HG02642 (cell line): ENCODE data around the gene KRTAP22-2.

Source experiments
- ATAC-seq: cut with Tn5 transposase; IDR thresholded peaks from one replicate; pipeline ENCODE4 v1.9.1; 2021; ENCODE audit warnings: mild to moderate bottlenecking; ENCODE audit not compliant: unreplicated experiment, poor library complexity

The KRTAP22-2 gene

DNA sequence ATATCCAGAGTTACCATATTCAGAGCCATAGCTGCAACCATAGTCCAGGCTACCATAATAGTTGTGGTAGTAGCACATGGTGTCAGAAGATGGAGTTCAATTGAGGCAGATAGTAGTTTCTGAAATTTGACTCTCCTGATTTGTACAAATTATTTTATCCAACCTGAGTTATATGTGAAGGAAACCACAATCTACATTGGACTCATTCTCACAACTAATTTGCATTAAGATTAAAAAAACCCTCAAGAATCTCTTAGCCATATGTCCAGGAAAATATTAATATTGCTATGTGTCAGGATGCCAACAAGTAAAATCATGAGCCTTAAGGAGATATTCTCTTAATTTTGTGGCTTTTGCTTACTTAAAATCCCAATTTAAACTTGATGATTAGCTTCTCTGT is at the start of gene KRTAP22-2:
TSS of gene KRTAP22-2 (minus strand) at position 101 of the 400 bp plus-strand sequence.
- ATAC-seq = no peak

DNA sequence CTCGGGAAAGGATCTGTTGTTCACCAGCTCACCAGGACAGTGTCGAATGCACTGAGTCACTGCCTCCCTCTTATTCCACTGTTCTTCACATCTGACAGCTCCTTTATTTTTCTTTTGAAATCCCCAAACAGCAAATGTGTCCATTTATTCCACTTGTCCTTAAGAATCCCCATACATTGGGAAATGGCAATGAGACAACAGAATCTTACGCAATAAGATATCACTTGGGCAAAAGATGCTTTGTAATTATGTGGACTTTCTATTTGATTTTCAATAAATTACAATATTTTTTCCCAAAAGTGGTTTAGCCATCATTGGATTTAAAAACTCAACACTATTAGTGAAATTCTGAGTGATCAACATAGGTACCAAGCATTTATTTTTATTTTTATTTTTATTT is 48.5 kb upstream of the KRTAP22-2 start:
- ATAC-seq = no peak

- ATAC-seq = no peak
Measured at GRCh38 chr21:30634906-30635305, 44.7 kb upstream of the KRTAP22-2 start, which contains the start of gene KRTAP20-2. Gene KRTAP20-2 (plus strand): TSS chr21:30635206. CDS start chr21:30635264, 58 bp downstream.

DNA sequence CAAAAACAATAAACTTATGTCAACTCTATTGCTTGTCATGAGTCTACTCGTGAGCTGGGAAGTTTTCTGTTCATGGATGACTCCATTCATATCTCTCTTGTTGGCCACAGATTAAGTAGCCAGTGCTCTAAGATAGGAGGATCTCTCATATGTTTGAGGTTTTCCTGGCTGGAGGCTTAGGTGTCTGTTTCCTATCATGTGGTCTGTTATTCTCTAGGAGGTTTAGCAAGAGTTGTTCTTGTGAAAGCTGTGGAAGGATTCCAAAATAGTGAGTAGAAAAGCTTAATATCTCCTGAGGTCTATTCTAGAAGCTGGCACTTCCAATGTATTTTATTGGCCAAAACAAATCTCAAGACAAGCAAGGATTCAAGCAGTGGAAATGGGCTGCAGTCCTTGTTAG is 39.0 kb upstream of the KRTAP22-2 start:
- ATAC-seq = no peak

DNA sequence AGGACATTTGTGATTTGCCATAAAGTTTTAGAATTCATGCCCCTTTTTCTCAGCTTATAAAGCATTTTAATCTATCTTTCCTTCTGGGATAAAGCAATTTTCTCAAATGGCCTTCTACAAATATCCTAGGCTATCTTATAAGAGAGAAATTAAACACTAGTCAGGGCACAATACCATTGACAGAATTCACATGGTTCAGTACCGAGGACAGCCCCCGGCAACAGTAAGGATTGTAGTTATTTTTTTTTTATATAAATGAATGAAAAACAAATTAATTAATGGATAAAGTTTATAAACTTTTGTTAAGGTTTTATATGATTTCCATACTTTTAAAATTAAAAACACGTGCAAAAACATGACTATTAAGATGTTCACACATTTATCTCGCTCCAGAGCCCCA is 37.9 kb upstream of the KRTAP22-2 start:
- ATAC-seq = no peak

DNA sequence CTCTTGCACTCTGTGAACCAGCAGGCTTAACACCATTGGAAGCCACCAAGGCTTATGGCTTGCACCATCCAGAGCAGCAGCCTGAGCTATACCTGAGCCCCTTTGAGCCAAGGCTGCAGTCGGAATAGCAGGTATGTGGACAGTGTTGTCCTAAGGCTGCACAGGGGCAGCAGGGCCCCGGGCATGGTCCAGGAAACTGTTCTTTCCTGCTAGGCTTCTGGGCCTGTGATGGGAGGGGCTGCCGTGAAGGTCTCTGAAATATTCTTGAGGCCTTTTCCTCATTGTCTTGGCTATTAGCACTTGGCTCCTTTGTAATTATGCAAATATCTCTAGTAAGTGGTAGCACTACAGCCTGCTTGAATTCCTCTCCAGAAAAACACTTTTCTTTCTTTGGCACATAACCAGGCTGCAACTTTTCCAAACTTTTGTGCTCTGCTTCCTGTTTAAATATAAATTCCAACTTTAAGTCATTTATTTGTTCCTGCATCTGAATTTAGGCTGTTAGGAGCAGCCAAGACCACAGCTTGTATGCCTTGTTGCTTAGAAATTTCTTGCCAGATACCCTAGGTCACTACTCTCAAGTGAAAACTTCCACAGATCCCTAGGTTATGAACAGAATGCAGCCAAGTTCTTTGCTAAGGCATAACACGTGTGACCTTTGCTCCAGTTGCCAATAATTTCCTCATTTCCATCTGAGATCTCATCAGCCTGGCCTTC is 35.4 kb upstream of the KRTAP22-2 start:
- ATAC-seq = no peak

DNA sequence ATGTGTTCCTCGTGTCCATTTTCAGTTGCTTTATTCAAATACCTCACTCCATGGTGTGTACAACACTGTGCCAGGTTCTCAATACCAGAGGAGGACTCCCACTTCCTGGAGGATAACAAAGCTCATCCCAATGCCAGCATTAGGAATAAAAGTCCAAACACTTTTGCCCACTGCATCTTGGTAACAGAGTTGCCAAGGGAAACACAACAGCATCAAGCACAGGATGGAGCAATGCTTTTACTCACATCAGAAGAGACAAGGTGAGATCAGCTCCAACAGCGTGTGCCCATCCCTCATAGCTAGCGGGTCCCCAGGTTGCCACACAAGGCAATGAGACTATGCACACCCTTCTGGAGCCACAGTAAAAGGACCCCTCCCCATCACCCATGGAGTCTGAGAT is 33.2 kb upstream of the KRTAP22-2 start:
- no peak for ATAC-seq

- ATAC-seq = no peak
Measured at GRCh38 chr21:30620522-30620921, 30.3 kb upstream of the KRTAP22-2 start, which contains the start of gene KRTAP20-4. Gene KRTAP20-4 (plus strand): TSS chr21:30620627.

DNA sequence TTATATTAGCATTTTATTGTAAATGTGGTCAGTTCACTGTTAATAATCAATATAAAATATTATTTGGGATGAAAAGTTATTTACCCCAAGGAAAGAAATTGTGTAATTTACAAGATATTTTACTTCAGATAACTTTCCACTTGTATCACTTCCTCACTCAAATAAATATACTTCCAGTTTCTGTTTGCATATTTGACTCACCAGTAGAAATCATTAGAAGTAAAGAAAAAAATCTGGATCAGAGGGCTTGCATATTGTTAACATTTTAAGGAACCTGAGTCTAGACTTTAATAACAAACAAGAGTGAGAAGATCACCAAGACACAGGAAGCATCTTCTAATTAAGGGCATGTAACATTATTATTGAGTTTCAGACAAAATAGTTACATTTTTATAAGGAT is 29.9 kb upstream of the KRTAP22-2 start:
- no peak for ATAC-seq

DNA sequence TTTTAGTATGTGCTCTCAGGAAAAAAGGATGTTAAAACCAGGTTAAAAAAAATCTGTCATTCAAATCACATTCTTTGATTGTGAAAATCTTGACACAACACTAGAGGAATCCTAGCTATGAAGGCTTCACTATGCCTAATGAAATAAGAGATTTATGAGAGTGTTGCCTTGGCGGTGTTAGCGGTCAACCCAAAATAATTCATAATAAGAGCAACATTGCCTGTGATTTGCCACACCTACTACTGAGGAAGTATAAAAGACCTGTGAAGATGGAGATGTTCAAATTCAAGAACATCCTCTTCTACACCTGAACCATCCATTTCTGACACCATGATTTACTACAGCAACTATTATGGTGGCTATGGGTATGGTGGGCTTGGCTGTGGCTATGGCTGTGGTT is 25.9 kb upstream of the KRTAP22-2 start, which contains the start of gene KRTAP20-1:
TSS of gene KRTAP20-1 (plus strand) at position 301 of the 400 bp plus-strand sequence. CDS start at position 331, 30 bp downstream.
- no peak for ATAC-seq

DNA sequence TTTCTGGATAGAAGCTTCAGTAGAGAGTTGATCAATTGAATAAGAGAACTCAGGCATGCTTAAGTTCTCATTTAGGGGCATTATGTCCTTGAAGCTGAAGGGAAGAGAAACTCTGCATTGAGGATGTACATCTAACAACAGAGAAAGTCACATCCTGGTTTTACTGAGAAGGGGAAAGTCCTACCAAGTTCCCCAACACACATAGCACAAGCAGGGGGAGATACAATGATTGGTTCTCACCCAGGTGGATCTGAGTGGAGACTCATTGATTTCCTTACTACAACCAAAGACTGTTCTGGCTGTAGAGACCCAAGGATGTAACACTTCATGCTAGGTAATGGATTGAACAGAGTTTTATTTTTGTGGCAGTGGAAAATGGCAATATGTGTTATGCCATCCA is 25.0 kb upstream of the KRTAP22-2 start:
- ATAC-seq = no peak

DNA sequence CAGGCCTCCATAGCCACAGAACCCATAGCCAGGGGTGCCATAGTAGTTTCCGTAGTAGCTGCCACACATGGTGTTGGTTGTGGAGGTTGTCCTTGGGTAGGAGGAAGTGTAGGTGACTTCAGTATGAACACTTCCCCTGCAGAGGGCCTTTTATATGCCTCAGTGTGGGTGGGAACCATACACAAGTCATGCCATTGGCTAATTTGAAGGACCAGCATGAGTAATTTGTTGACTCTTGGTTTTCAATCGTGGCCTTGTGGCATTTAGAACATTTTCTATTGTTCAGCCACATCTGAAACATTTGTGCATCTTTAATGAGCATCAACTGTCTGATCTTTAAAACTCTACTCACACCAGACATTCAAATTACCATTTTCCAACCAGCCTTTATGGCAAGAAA is 23.6 kb upstream of the KRTAP22-2 start, which contains the start of gene KRTAP6-1:
TSS of gene KRTAP6-1 (minus strand) at position 95 of the 400 bp plus-strand sequence. CDS start at position 69, 26 bp downstream.
- ATAC-seq = no peak

- ATAC-seq = no peak
Measured at GRCh38 chr21:30612132-30612531, 21.9 kb upstream of the KRTAP22-2 start.

- ATAC-seq = no peak
Measured at GRCh38 chr21:30605968-30606367, 15.8 kb upstream of the KRTAP22-2 start.

DNA sequence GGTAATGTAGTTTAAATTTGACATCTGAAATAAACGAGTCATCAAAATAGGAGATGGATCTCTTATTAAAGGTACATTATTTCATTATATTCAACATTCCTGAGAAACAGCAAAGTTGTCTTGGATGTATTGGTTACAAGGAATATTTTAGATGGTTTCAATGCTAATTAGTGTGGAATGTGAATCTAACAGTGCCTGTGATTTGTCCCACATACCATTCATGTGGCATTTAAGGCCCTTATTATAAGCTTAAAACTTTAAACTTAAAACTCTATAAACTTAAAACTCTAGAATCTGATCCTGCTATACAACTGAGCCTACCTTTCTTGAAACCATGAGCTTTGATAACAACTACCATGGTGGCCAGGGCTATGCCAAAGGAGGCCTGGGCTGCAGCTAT is 10.6 kb upstream of the KRTAP22-2 start, which contains the start of gene KRTAP22-1:
TSS of gene KRTAP22-1 (plus strand) at position 301 of the 400 bp plus-strand sequence.
- no peak for ATAC-seq

GRCh38 chr21:30598802-30599201 is 8.6 kb upstream of the KRTAP22-2 start, which contains the start of gene KRTAP6-2:
Gene KRTAP6-2 (minus strand): TSS chr21:30598902. CDS start chr21:30598874, 28 bp downstream.
- ATAC-seq = no peak

DNA sequence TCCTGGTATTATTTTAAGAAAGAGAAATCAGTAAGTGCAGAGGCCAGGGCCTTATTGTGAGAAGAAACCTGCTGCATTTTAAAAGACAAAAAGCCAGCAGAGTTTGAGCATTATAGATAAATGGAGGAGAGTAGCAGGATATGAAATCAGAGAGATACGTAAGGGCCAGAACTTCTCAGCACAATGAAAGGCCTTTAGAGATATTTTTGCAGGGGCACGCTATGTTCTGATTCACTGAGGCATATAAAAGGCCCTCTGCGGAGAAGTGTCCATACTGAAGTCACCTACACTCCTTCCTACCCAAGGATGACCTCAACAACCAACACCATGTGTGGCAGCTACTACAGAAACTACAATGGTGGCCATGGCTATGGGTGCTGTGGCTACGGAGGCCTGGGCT is 1.9 kb upstream of the KRTAP22-2 start, which contains the start of gene KRTAP6-3:
TSS of gene KRTAP6-3 (plus strand) at position 301 of the 400 bp plus-strand sequence. CDS start at position 307, 6 bp downstream.
- ATAC-seq = no peak

DNA sequence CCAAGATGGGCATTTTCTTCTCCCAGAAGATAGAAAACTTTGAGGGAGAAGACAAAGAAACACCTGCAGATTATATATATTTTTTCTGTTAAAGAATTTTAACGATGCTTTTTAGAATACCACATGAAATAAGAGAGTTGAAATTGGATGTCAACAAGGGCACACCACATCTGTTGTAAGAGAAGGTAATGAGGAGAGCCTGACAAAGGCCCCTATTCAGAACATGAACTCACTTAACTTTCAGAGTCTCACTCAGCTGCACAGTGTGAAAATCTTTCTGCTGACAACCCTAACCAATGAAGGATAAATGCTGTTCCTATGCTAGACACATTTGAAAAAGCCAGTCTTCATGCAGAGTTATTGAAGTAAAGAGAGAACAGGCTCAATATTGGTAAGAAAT is 7.3 kb downstream of the KRTAP22-2 start:
- no peak for ATAC-seq

DNA sequence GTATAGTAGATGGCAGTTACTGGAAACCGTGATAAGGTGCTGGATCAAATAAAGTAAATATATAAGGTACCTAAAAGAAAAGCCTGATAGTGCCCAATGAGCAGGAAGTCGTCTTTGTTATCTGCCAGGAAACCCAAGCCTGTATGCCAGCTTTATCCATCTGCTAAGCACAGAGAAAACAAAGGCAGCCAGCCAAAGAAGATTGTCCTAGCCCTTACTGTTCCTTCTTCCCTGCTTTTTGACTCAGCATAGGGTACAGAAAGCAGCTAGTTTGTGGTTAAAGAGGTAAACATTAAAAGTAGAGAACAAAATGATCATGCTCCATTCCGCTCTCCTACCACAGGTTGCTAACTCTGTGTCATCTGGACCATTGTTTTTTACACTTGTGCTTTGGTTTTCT is 10.1 kb downstream of the KRTAP22-2 start:
- no peak for ATAC-seq

DNA sequence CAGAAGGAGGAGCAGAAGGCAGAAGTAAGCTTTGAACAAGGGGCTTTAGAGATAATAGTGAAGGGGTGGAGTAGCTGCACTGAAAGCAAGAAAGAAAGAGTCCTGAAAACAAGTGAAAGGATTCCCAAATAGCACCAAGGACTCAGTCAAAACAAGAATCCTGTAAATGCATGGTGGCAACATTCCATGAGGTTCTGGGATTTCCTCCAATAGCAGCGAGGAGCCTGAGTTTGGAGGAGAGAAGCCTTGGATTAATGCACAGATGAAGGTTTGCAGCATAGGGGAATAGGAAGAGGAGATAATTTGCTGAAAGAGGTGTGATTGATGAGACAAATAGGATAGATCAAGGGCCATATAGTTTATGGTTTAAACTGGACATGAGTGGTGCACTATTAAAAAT is 10.9 kb downstream of the KRTAP22-2 start:
- no peak for ATAC-seq

- no peak for ATAC-seq
Measured at GRCh38 chr21:30577766-30578165, 12.4 kb downstream of the KRTAP22-2 start.

DNA sequence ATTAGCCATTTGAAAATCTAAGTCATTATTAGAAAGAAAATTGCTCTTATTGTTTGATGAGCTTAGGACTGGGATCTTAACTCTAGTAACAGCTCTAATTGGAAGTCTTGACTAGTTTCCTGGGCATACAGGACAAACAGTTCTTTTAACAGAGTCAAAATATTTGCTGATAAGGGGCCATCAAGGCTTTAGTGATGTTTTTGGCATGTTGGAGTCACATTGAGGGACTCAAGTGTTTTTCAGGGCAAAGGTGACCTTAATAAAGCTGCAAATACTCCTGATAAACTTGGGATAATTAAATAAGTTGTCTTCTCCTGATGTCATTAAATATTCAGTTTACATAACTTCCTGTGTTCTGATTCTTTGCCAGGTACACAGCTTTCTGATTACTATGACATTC is 22.6 kb downstream of the KRTAP22-2 start:
- no peak for ATAC-seq
